ENCODE data around the gene GPX4. TPM values are rescaled to one million over a fixed set of nuclear protein-coding genes. Genes with fewer than 3 reads are reported as not detected.

The GPX4 gene
- total RNA-seq, 1 donor from 2014 or later: 169 TPM

- no peak for DNase-seq (ENCODE audit: low spot score)
Measured at GRCh38 chr19:1084024-1084868, 19.5 kb upstream of the GPX4 start.

DNA sequence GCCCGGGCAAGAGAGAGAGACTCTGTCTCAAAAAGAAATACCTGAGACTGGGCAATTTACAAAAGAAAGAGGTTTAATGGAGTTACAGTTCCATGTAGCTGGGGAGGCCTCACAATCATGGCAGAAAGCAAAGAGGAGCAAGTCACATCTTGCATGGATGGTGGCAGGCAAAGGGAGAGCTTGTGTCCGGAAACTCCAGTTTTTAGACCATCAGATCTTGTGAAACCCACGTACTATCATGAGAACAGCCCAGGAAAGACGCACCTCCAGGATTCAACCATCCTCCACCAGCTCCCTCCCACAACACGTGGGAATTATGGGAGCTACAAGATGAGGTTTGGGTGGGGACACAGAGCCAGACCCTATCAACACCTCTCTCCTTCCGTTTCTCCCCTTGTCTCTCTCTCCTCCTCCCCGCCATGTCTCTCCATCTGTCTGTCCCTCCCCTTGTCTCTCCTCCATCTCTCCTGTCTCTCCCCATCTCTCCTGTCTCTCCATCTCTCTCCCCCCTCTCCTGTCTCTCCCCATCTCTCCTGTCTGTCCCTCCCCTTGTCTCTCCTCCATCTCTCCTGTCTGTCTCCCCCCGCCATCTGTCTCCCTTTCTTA, 18.6 kb upstream of the GPX4 start:
- DNase-seq (ENCODE audit: low spot score): no peak

GRCh38 chr19:1085676-1086442, 17.9 kb upstream of the GPX4 start:
- no peak for DNase-seq (ENCODE audit: low spot score)

- no peak for DNase-seq (ENCODE audit: low spot score)
Measured at GRCh38 chr19:1086613-1087012, 17.2 kb upstream of the GPX4 start.

DNA sequence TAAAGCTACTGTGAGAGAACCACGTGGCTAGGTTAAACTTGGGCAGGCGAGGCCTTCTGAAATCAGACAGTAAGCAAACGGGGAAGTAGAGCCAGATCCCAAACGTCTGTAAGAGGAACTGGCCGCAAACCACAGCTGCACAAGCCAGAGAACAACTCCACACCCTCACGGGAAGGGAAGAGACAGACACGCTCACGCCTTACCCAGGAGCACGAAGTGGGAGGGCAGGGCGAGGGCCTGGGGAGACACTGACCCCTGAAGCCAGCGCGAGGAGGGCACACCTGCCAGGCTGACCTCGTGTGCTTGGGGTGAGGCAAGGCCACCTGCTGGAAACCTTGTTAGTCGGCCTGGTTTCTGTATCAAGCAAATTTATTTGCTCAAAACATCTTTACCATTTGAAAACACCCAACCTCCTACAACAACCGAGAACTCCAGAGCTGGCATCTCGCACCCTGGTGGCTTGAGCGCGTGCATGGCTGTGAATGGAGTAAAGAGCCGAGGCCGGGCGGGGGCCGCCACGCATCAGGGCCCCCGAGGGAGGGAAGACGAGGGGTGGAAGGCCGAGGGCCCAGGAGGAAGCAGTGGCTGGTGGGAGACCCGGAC, 15.9 kb upstream of the GPX4 start:
- DNase-seq (ENCODE audit: low spot score): peak; percentile 50

GRCh38 chr19:1088416-1089010, 15.3 kb upstream of the GPX4 start:
- no peak for DNase-seq (ENCODE audit: low spot score)

- no peak for DNase-seq (ENCODE audit: low spot score)
Measured at GRCh38 chr19:1089126-1089771, 14.5 kb upstream of the GPX4 start.

- no peak for DNase-seq (ENCODE audit: low spot score)
Measured at GRCh38 chr19:1089891-1090290, 13.9 kb upstream of the GPX4 start.

DNA sequence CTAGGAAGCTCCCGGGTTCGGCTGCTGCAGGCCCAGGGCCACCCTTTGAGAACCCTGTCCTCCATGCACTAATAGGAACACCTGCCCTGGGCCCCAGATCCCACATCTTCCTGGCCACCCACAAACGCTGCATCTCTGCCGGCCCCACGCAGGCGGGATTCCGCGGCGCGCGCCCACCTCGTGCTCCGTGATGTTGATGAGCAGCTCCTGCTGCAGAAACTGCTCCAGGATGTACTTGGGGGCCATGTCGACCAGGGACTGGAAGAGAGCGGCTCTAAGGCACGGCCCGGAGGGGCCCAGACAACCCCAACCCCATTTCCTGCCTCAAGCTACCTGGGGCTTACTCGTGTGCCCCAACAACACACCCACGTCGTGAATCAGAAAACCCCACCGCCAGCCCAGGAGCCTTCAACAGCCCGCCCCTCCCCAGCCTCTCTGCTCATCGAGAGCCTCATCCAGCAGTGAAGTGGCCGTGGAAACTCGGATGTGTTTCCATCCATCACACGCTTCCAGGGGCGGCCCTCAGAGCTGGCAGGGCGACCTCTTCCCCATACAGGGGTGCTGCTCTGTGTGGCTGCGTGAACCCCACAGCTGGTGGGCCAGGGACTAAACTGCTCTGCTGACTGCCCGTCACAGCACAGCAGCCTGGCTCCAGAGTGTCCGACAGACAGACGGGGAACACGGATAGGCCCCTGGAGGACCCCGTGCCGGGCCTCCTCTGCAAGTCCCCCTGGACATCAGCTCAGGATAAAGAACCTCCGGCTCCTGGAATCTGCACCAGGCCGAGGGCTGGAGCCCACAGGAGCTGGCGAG, 12.9 kb upstream of the GPX4 start:
- no peak for DNase-seq (ENCODE audit: low spot score)

DNA sequence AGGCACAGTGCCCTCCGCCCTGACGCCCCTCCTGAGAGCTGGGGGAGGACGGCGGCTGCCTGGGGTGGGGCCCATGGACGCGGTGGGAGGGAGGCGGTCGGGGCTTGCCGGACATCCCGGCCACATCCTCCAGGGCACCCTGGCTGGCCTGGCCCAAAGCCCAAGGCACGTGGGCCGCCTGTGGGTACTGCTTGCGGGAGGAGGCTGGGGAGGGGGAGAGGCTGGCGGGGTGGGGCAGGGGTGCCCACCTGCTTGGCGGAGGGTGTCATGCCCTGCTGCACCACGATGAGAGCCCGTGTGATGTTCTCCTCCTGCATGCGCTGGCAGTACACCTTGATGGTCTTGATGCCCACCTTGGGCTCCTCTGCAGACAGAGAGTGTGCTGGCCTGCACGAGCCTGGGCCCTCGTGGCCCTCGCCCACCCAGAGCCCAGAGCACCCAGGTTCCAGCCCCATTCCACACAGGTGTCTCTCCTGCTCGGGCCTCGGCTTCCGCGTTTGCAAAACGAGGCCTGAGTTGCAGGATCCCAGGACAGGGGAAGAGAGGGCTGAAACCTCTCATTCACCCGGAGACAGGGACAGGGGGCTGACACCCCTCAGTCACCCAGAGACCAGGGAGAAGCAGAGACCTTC, 12.1 kb upstream of the GPX4 start:
- DNase-seq (ENCODE audit: low spot score): no peak

GRCh38 chr19:1093330-1093729, 10.5 kb upstream of the GPX4 start:
- DNase-seq (ENCODE audit: low spot score): no peak

GRCh38 chr19:1093811-1094553, 9.8 kb upstream of the GPX4 start:
- no peak for DNase-seq (ENCODE audit: low spot score)

- DNase-seq (ENCODE audit: low spot score): no peak
Measured at GRCh38 chr19:1094655-1094977, 9.2 kb upstream of the GPX4 start.

GRCh38 chr19:1094978-1095701, 8.7 kb upstream of the GPX4 start, which contains the start of gene POLR2E:
TSS of gene POLR2E (minus strand) at chr19:1095375. CDS start at chr19:1095315, 60 bp downstream.
- peak; percentile 99 for DNase-seq (ENCODE audit: low spot score)

GRCh38 chr19:1097810-1098176, 6.0 kb upstream of the GPX4 start:
- DNase-seq (ENCODE audit: low spot score): no peak

GRCh38 chr19:1098177-1099051, 5.4 kb upstream of the GPX4 start:
- DNase-seq (ENCODE audit: low spot score): peak; percentile 62

DNA sequence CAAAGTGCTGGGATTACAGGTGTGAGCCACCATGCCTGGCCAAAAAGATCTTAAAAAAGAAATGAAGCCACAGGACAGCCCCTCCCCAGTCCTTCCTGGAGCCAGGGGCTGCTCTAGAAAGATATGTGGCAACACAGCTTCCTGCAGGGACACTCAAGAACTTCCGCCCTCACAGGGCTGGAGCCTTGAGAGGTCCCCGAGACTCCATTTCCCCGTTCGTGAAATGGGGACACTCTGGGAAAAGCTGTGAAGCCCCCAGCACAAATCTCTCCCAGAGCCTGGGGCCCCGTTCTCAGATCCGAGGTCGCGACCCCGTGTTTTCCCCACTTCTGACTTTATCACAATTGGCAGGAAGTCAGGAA, 2.5 kb upstream of the GPX4 start:
- no peak for DNase-seq (ENCODE audit: low spot score)
